Measurements from ENCODE around the gene SEMA6B.
"Not testable (repeated sequence)": the region's sequence is repeated elsewhere in the genome, so short reads cannot be mapped to it uniquely, and the experiment has no call there.

Gene SEMA6B

DNA sequence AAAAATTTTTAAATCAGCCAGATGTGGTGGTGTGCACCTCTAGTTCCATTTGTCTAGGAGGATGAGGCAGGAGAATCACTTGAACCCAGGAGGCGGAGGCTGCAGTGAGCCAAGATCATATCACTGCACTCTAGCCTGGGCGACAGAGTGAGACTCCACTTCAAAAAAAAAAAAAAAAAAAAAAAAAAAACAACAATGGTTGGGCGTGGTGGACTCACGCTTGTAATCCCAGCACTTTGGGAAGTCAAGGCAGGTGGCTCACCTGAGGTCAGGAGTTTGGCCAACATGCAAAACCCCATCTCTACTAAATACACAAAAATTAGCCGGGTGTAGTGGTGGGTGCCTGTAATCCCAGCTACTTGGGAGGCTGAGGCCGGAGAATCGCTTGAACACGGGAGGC is 32.1 kb downstream of the SEMA6B start:
- not testable (repeated sequence) for DNase-seq (ENCODE audit: low read depth in 2 of 2, low spot score in 1 of 2)

- no peak for DNase-seq (ENCODE audit: low read depth in 2 of 2, low spot score in 1 of 2)
Observed at GRCh38 chr19:4525563-4526002, 33.9 kb downstream of the SEMA6B start.

DNA sequence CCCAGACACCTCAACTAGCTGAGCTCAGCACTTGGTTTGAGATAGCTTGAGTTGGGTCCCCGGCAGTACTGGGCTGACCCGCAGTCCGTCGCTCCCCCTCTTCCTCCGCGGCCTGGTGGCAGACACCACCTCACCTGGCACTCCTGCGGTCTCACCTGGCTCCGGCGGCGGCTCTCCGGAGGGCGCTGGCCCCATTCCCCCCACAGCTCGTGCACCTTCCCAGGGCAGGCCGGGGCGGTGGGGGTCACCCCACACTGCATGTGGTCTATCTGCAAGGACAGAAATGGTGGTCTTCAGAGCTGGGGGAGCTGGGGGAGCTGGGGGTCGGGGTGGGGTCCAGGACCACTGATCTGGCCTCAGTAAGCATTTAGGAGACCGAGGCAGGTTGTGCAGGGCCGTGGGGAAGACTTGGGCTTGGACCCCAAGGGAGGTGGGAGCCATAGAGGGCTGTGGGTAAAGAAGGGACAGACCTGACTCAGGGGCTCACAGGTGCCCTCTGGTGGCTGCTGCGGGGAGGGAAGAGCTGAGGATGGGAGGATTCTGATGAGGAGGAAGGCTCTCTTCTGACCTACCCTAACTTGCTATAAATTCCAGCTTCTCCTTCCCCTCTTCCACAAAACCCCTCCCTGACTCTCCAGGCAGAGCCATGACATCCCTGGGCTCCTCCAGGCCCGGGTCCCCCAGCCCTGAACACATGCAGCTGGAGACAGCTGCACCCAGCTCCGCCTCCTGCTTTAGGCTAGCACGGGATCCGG is 34.5 kb downstream of the SEMA6B start:
- DNase-seq (ENCODE audit: low read depth in 2 of 2, low spot score in 1 of 2) = peak; percentile 22 to 38

GRCh38 chr19:4523306-4524110 is 36.0 kb downstream of the SEMA6B start:
- DNase-seq (ENCODE audit: low read depth in 2 of 2, low spot score in 1 of 2) = no peak

DNA sequence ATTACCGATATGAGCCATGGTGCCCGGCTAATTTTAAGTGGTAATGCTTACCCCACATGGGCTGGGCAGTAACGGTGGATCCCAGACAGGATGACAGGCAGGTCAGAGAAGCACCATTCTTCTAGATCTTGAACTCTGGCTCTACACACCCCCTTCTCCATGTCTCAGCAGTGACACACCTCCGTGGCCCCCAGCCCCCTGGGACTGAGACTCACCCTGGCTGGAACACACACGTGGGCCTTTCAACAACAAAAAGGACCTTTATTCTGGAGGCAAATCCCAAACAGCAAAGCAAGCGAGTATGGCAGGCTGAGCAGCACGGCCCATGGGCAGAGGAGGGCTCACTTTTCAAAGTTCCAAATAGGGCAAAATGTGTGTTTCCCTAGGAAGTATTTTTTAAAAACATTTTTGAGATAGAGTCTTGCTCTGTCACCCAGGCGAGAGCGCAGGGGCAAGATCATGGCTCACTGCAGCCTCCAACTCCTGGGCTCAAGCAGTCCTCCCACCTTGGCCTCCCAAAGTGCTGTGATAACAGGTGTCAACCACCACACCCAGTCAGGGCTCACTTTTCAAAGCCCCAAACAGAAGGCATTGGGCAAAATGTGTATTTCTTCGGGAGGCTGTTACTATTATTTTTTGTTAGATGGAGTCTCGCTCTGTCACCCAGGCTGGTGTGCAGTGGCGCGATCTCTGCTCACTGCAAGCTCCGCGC is 37.0 kb downstream of the SEMA6B start:
- no peak for DNase-seq (ENCODE audit: low read depth in 2 of 2, low spot score in 1 of 2)

- no peak for DNase-seq (ENCODE audit: low read depth in 2 of 2, low spot score in 1 of 2)
Observed at GRCh38 chr19:4521888-4522242, 37.6 kb downstream of the SEMA6B start.

DNA sequence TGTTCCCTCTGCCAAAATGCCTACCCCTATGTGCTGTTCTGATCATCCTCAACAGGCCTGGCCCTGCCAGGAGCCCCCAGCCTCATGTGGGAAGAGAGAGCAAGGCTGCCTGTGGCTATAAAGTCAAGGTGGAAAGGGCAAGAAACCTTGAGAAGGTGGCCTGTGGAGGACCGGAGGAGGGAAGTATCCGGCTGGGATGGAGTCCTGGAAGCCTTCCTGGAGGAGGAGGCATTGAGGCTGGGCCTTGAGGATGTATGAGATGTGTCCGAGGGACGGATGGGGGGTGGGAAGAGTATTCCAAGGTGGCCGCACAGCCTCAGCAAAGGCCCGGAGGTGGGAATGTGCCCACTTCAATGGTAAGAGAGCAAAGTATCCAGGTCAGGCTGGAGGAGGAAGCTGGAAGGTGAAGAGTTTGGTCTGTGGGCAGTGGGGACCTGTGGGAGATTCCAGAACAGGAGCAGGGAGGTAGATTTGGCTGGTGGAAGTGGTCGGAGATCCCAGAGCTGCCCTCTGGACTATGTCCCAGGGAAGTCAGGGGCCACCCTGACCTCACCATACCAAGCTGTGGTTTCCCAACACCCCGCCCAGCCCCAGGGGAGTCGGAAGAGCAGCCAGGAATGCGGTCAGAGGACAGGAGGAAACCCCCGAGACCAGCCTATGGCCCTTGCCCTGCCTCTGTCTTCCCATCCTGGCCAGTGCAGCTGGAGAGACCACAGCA is 38.2 kb downstream of the SEMA6B start:
- no peak for DNase-seq (ENCODE audit: low read depth in 2 of 2, low spot score in 1 of 2)

GRCh38 chr19:4519521-4520277 is 39.8 kb downstream of the SEMA6B start:
- DNase-seq (ENCODE audit: low read depth in 2 of 2, low spot score in 1 of 2) = no peak

DNA sequence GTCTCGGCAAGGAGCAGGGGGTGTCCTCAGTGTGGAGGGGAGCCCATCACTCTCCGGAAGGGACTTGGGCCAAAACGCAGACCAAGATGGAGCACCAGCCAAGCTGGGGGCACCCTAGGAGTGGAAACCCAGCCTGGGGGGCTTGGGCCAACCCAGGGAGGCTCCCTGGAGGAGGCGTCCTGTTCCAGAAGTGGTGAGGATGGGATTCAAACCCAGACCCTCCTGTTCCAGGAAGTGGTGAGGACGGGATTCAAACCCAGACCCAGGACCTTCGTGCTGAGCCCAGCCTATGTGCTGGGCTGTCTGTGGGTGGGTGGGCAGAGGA is 40.4 kb downstream of the SEMA6B start:
- DNase-seq (ENCODE audit: low read depth in 2 of 2, low spot score in 1 of 2) = no peak

GRCh38 chr19:4518345-4519171 is 40.9 kb downstream of the SEMA6B start, which contains the start of gene PLIN4:
Gene PLIN4, minus strand, starts transcription at chr19:4518486. Its CDS starts 214 bp downstream, at chr19:4518272.
- DNase-seq (ENCODE audit: low read depth in 2 of 2, low spot score in 1 of 2) = no peak

- no peak for DNase-seq (ENCODE audit: low read depth in 2 of 2, low spot score in 1 of 2)
Observed at GRCh38 chr19:4517451-4518057, 41.9 kb downstream of the SEMA6B start.

- no peak for DNase-seq (ENCODE audit: low read depth in 2 of 2, low spot score in 1 of 2)
Observed at GRCh38 chr19:4516939-4517300, 42.6 kb downstream of the SEMA6B start.

DNA sequence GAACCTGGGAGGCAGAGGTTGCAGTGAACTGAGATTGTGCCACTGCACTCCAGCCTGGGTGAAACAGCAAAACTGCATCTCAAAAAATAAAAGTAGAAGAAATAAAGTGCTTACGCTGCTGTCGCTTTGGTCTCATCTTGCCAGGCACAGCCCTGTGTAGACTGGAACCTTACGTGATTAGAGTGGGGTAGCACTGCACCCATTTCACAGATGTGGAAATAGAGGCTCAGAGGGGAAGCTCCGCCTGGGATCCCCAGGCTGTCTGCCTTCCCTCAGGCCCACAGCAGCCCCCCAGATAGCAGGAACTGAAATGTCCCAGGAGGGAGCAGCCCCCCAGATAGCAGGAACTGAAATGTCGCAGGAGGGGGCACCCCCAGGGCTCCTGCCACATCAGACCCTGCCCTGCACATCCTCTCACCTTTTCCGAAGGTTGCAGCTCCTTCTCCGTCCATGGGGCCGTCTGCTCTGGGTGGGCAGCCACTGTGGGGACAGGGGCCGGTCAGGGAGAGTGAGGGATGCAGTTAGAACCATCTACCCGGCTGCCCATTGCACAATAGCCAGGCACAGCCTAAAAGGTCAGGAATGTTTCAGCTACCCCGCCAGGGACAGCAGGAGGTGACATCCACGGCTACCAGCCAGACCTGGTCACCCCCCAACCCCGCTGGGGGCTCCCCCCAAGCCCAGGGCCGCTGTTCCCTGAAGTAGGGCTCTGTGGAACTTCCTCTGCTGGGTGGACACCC is 43.1 kb downstream of the SEMA6B start:
- DNase-seq (ENCODE audit: low read depth in 2 of 2, low spot score in 1 of 2) = no peak

- no peak for DNase-seq (ENCODE audit: low read depth in 2 of 2, low spot score in 1 of 2)
Observed at GRCh38 chr19:4515732-4516131, 43.8 kb downstream of the SEMA6B start.

DNA sequence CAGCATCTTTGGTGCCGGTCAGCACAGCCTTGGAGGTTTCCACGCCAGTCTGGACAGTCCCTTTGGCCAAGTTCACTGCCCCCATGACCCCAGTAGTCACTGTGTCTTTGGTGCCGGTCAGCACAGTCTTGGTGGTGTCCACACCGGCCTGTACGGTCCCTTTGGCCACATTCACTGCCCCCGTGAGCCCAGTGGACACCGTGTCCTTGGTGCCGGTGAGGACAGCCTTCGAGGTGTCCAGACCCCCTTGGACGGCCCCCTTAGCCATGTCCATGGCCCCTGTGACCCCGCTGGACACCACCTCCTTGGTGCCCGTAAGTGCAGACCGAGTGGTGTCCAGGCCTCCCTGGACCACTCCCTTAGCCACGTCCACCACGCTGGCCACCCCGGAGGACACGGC is 46.2 kb downstream of the SEMA6B start:
- DNase-seq (ENCODE audit: low read depth in 2 of 2, low spot score in 1 of 2) = no peak

DNA sequence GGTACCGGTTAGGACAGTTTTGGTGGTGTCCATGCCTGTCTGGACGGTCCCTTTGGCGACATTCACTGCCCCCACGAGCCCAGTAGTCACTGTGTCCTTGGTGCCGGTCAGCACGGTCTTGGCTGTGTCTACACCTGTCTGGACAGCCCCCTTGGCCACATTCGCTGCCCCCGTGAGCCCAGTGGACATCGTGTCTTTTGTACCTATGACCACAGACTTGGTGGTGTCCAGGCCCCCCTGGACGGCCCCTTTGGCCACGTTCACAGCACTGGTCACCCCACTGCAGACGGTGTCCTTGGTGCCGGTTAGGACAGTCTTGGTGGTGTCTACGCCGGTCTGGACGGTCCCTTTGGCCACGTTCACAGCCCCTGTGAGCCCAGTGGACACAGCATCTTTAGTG is 47.4 kb downstream of the SEMA6B start:
- DNase-seq (ENCODE audit: low read depth in 2 of 2, low spot score in 1 of 2) = no peak

DNA sequence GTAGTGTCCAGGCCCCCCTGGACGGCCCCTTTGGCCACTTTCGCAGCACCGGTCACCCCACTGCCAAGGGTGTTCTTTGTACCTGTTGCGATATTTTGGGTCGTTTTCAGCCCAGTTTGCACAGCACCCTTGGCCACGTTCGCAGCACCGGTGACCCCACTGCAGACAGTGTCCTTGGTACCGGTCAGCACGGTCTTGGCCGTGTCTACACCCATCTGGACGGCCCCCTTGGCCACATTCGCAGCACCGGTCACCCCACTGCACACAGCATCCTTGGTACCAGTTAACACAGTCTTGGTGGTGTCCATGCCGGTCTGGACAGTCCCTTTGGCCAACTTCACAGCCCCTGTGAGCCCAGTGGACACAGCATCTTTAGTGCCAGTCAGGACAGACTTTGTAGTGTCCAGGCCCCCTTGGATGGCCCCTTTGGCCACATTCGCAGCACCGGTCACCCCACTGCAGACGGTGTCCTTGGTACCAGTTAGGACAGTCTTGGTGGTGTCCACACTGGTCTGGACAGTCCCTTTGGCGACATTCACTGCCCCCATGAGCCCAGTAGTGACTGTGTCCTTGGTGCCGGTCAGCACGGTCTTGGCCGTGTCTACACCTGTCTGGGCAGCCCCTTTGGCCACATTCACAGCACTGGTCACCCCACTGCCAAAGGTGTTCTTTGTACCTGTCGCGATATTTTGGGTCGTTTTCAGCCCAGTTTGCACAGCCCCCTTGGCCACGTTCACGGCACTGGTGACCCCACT is 48.0 kb downstream of the SEMA6B start:
- no peak for DNase-seq (ENCODE audit: low read depth in 2 of 2, low spot score in 1 of 2)
